Common myeloid progenitor, CD34-positive (primary cell): ENCODE results near the gene SLC12A2.
A peak's percentile ranks its signal among the peaks of the same experiment; 100 is the strongest.

ENCODE experiments used
- CTCF ChIA-PET: fragments of 350-600 bp; sonication (Branson Sonifier 250); formaldehyde crosslinking; loops from one replicate; lab custom pipeline; 2021; ENCODE audit warnings: antibody characterized with exemption; lab: Charles Lee
- POLR2A ChIA-PET: fragments of 350-600 bp; sonication (Branson Sonifier 250); formaldehyde crosslinking; loops from one replicate; lab custom pipeline; 2021; ENCODE audit warnings: antibody characterized with exemption; lab: Charles Lee
- DNase-seq, 3 donors: peaks; one replicate each; pipeline versions ENCODE4 v3.0.0 to v3.0.0-alpha.2; 2013
- H3K27ac ChIP-seq, 2 experiments: 1 replicate in 1 of 2; 2 replicates in 1 of 2; pipeline ENCODE4 v1.7.0; 2013; ENCODE audit warnings: inconsistent platforms in 2 of 2, low read length in 2 of 2, mild to moderate bottlenecking in 2 of 2, low read depth in 1 of 2, moderate library complexity in 1 of 2; ENCODE audit not compliant: severe bottlenecking in 2 of 2, insufficient read depth in 1 of 2, poor library complexity in 1 of 2
- H3K27me3 ChIP-seq, 5 experiments: replicated peaks in 2 of 5; 1 replicate in 3 of 5; 2 replicates in 2 of 5; pipeline versions ENCODE4 v1.6.1 to v1.7.0; 2013; ENCODE audit warnings: low read length in 4 of 5, mild to moderate bottlenecking in 2 of 5, moderate library complexity in 2 of 5, inconsistent platforms in 1 of 5; ENCODE audit not compliant: insufficient read depth in 5 of 5, control insufficient read depth in 4 of 5
- H3K36me3 ChIP-seq, 4 experiments: 1 replicate in 2 of 4; 2 replicates in 2 of 4; pipeline versions ENCODE4 v1.6.1 to v1.7.0; 2013; ENCODE audit warnings: low read length in 3 of 4, control low read depth in 1 of 4, mild to moderate bottlenecking in 1 of 4; ENCODE audit not compliant: control insufficient read depth in 4 of 4, insufficient read depth in 4 of 4
- H3K4me1 ChIP-seq, 4 experiments: 1 replicate in 3 of 4; 2 replicates in 1 of 4; pipeline versions ENCODE4 v1.6.1 to v1.7.1; 2013; ENCODE audit warnings: low read length in 3 of 4, mild to moderate bottlenecking in 3 of 4, control low read depth in 1 of 4, inconsistent platforms in 1 of 4, moderate library complexity in 1 of 4; ENCODE audit not compliant: control insufficient read depth in 4 of 4, insufficient read depth in 4 of 4; ENCODE audit errors: control extremely low read depth in 1 of 4
- H3K4me3 ChIP-seq, 7 experiments: 1 replicate in 4 of 7; 2 replicates in 3 of 7; pipeline versions ENCODE4 v1.5.1 to v1.7.0; 2013; ENCODE audit warnings: mild to moderate bottlenecking in 7 of 7, low read length in 6 of 7, moderate library complexity in 6 of 7, inconsistent platforms in 2 of 7, low read depth in 2 of 7, control low read depth in 1 of 7; ENCODE audit not compliant: insufficient read depth in 4 of 7, control insufficient read depth in 1 of 7; ENCODE audit errors: extremely low read depth in 1 of 7
- H3K9me3 ChIP-seq, 5 experiments: 1 replicate in 4 of 5; 2 replicates in 1 of 5; pipeline versions ENCODE4 v1.6.1 to v1.7.1; 2013; ENCODE audit warnings: low read length in 4 of 5, mild to moderate bottlenecking in 2 of 5, inconsistent platforms in 1 of 5, low read depth in 1 of 5, moderate library complexity in 1 of 5; ENCODE audit not compliant: control insufficient read depth in 4 of 5, insufficient read depth in 2 of 5; ENCODE audit errors: control extremely low read depth in 1 of 5
- WGBS: methylation state at CpG from one replicate; pipeline ENCODE4 v1.1.5; 2013; ENCODE audit not compliant: insufficient coverage; 5-methylcytosine and 5-hydroxymethylcytosine counted together

SLC12A2 gene

DNA sequence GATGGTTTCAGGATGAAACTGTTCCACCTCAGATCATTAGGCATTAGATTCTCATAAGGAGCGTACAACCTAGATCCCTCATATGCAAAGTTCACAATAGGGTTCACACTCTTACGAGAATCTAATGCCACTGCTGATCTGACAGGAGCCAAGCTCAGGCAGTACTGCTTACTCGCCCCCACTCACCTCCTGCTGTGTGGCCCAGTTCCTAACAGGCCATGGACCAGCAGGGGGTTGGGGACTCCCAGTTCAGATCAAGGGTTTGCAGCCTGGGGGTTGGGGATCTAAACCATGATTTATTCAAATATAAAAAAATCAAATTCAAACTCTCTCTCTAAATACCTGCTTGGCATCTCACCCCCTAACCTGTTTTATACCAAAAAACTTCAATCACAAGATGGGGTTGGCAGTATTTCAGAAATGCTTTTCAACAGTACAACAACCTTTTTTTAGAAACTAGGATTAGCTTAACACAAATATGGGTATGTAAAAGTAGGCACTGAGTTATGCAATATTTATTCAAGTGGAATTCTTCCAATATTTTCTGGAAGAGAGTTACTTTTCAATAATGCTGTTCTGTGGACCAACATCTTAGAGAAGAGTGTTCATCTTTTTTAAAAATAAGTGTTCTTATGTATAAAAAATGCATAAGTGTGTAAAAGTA, 30.1 kb upstream of the SLC12A2 start:
- DNase-seq = no peak
- Histone ChIP-seq H3K4me3 (no peak overlapping the region), H3K36me3 (peaks cover 0 to 24% (median 6%) of the 10 kb centered on the region in 4 experiments), H3K4me1 (no peaks in the 10 kb centered on the region), H3K27me3 (no peaks in the 10 kb centered on the region), H3K9me3 (peaks cover 0 to 19% (median 0%) of the 10 kb centered on the region in 5 experiments), H3K27ac (no peak overlapping the region)
- 94% methylated on average over 3 of the region's 3 CpGs for WGBS
- CTCF ChIA-PET = no interaction called here
- POLR2A ChIA-PET = no interaction called here

DNA sequence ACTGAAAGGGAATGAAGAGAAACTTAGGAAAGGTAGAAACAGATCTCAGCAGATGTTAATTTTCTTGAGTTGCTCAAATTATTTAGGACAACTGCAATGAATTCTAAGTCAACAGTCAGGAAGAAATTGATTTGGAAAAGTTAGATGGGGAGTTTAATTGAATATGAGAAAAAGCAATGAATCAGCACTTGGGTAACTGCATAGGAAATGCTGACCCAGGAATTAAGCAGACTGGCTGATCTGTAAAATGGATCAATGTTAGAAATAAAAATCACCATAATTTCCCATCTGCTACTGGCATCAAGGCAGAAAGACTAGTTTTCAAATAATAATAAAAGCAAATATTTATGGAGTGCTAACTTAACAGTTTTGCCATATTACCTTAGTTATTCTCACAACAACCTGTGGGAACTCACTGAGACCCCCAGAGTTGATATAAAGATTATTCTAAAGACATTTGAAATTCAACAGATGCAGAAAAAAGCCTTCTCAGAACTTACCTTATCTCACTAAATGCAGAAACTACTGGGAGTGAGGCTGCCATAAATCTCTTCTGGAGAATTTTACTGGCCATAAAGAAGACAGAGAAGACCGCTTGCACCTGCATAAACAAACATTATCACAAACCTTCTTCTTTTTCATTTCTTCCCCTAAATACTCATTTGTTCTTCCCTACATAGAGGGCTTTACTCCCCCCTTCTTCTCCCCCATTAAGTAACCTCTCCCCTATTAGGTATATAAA, 22.8 kb upstream of the SLC12A2 start:
- POLR2A ChIA-PET = no interaction called here
- CTCF ChIA-PET = interaction anchor here (2.0 kb wide), 1 partner anchor 21 kb away, joined by 6 read pairs; no protein-coding TSS in a partner anchor
- H3K27me3 ChIP-seq = no peaks in the 10 kb centered on the region
- H3K9me3 ChIP-seq = no peaks in the 10 kb centered on the region
- no peak overlapping the region for H3K27ac ChIP-seq
- no peak overlapping the region for H3K4me3 ChIP-seq
- no CpG with 5 or more reads among the region's 1 CpG for WGBS
- peaks cover 0 to 4% (median 0%) of the 10 kb centered on the region in 4 experiments for H3K36me3 ChIP-seq
- DNase-seq = no peak
- no peaks in the 10 kb centered on the region for H3K4me1 ChIP-seq

DNA sequence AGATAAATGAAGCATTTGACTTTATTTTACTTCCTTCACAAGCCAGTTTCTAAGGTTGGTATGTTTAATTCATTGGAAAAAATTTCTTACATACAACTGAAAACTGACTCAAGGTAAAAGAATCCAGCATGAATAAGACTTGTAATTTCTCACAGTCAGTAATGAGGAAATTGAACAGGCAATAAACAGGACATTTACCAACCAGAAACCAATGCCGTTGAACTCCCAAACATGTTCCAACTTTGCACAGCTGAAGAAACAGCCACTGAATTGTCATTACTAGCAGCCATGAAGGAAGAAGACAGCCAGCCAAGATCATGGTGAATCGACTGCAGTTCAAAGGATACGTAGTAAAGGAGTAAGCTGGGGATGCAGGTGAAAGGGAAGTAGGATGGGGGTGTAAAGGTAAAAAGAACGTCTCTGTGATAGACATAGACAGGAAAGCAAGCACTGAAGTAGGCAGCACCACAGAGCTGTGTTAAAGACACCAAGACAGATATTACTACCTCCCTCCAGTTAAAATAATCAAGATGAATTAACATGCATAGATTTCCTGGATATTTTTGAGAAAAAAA, 21.3 kb upstream of the SLC12A2 start:
- Histone ChIP-seq H3K36me3 (peaks cover 0 to 4% (median 2%) of the 10 kb centered on the region in 4 experiments), H3K4me3 (no peak overlapping the region), H3K9me3 (no peaks in the 10 kb centered on the region), H3K4me1 (no peaks in the 10 kb centered on the region), H3K27ac (no peak overlapping the region), H3K27me3 (no peaks in the 10 kb centered on the region)
- WGBS = no CpG with 5 or more reads among the region's 4 CpGs
- POLR2A ChIA-PET = interaction anchor here (0.7 kb wide), 1 partner anchor 17 kb away, joined by 3 read pairs; no protein-coding TSS in a partner anchor
- no peak for DNase-seq
- CTCF ChIA-PET = no interaction called here

DNA sequence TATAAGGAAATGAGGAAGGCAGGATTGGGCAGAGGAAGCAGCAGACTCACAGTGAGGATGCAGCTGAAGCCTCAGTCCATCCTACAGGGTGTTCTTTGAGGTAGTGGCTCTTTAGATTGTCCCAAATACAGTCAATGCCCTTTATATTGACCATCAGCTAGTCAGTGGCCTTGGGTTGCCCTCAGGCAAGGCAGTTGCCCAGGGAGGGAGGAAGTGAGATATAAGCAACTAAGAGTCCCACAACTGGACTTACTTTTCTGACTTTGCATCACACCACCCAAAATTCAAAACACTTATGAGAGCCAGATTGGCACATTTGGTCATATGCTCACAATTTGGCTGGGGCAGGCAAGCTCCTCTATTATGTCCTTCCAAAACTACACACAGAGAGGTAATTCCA, 9.4 kb upstream of the SLC12A2 start:
- H3K36me3 ChIP-seq = peaks cover 0 to 13% (median under 1%) of the 10 kb centered on the region in 4 experiments
- POLR2A ChIA-PET = no interaction called here
- CTCF ChIA-PET = no interaction called here
- no peak overlapping the region for H3K4me3 ChIP-seq
- H3K4me1 ChIP-seq = peaks cover 0 to 12% (median 2%) of the 10 kb centered on the region in 4 experiments
- DNase-seq = peak in 2 of 3 donors; percentile 36 to 43
- no peaks in the 10 kb centered on the region for H3K27me3 ChIP-seq
- H3K27ac ChIP-seq = no peak overlapping the region
- no peaks in the 10 kb centered on the region for H3K9me3 ChIP-seq

DNA sequence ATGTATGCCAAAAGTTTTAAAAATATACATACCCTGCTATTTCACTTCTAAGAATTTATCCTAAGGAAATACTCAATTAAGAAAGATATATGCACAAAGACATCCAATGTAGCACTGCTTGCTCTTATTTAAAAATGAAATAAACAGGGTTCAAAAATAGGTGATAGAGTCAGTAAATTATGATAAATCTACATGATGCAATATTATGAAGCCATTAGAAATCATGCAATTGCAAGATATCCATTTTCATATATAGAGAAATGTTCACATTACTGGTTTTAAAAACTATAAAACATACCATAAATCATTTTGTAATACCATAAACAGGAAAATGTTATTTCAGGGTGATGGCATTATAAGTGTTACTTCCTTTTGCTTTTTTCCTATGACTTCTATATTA, 8.6 kb upstream of the SLC12A2 start:
- Histone ChIP-seq H3K27me3 (no peaks in the 10 kb centered on the region), H3K4me1 (peaks cover 0 to 12% (median 2%) of the 10 kb centered on the region in 4 experiments), H3K36me3 (peaks cover 0 to 13% (median under 1%) of the 10 kb centered on the region in 4 experiments), H3K4me3 (no peak overlapping the region), H3K9me3 (no peaks in the 10 kb centered on the region), H3K27ac (no peak overlapping the region)
- ChIA-PET POLR2A (no interaction called here), CTCF (no interaction called here)
- DNase-seq = no peak

DNA sequence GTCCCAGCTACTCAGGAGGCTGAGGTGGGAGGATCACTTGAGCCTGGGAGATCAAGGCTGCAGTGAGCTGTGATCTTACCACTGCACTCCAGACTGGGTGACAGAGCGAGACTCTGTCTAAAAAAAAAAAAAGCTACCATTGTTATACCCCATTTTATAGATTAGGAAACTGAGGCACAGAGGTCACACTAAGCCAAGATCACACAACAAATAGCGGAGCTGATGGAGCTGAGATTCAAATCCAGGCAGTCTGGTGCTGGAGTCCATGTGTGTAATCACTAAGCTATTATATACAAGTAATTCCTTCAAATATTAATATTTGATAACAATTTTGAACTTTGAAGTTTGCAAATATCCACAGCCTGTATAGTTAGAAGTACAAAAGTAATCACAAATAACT, 6.0 kb upstream of the SLC12A2 start:
- CTCF ChIA-PET = interaction anchor here (0.6 to 1.8 kb wide), 5 partner anchors 9 to 339 kb away, joined by 3 to 8 read pairs (median 3); no protein-coding TSS in a partner anchor
- Histone ChIP-seq H3K9me3 (no peaks in the 10 kb centered on the region), H3K27me3 (no peaks in the 10 kb centered on the region), H3K4me3 (no peak overlapping the region), H3K27ac (no peak overlapping the region), H3K36me3 (peaks cover 0 to 12% (median 3%) of the 10 kb centered on the region in 4 experiments), H3K4me1 (peaks cover 7 to 30% (median 8%) of the 10 kb centered on the region in 4 experiments)
- POLR2A ChIA-PET = no interaction called here
- DNase-seq = no peak
- WGBS = 100% methylated on average over 1 of the region's 2 CpGs
